ENCODE measurements around the gene C11orf58.

DNA sequence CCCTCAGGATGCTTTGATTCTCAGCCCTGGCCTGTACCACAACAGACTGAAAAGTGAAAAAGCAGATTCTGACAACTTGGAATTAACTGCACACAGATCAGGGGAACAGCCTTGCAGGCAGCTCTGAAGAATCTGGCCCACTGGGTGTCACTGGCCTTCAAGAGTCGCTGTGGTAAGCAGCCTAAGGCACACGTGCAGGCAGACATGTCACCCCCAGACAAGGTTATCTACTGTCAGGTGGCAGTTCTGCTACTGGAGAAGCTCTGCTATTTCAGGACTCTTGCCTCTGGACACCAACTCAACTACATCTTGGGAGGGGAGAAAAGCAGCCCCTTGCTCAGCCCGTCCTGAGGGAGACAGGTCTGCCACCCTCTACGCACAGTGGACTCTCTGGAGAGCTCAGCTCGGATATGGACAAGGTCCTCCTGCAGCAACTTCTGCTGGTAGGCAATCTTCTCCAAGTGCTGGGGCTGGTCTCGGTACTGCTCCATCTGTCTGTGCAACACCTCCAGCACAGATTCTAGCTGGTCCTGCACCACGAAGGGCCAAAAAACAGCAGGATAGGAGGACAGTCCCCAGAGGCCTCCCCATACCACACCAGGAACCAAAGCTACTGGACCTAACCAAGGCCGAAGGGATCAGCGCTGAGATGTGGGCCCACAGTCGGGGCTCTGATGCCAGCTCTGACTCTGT, 63.0 kb downstream of the C11orf58 start:
- TF ChIP-seq, protein P1, sequence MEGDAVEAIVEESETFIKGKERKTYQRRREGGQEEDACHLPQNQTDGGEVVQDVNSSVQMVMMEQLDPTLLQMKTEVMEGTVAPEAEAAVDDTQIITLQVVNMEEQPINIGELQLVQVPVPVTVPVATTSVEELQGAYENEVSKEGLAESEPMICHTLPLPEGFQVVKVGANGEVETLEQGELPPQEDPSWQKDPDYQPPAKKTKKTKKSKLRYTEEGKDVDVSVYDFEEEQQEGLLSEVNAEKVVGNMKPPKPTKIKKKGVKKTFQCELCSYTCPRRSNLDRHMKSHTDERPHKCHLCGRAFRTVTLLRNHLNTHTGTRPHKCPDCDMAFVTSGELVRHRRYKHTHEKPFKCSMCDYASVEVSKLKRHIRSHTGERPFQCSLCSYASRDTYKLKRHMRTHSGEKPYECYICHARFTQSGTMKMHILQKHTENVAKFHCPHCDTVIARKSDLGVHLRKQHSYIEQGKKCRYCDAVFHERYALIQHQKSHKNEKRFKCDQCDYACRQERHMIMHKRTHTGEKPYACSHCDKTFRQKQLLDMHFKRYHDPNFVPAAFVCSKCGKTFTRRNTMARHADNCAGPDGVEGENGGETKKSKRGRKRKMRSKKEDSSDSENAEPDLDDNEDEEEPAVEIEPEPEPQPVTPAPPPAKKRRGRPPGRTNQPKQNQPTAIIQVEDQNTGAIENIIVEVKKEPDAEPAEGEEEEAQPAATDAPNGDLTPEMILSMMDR (IDR thresholded peaks at IDR 0.05; ENCODE audit: poor library complexity, severe bottlenecking): no peak
- TF ChIP-seq TAF1 (IDR thresholded peaks at IDR 0.05; ENCODE audit: low read depth): no peak
- TF ChIP-seq EZH2 (IDR thresholded peaks at IDR 0.05; ENCODE audit: borderline replicate concordance, insufficient read depth, low read length, poor library complexity, severe bottlenecking): no peak
- TF ChIP-seq, protein P2, sequence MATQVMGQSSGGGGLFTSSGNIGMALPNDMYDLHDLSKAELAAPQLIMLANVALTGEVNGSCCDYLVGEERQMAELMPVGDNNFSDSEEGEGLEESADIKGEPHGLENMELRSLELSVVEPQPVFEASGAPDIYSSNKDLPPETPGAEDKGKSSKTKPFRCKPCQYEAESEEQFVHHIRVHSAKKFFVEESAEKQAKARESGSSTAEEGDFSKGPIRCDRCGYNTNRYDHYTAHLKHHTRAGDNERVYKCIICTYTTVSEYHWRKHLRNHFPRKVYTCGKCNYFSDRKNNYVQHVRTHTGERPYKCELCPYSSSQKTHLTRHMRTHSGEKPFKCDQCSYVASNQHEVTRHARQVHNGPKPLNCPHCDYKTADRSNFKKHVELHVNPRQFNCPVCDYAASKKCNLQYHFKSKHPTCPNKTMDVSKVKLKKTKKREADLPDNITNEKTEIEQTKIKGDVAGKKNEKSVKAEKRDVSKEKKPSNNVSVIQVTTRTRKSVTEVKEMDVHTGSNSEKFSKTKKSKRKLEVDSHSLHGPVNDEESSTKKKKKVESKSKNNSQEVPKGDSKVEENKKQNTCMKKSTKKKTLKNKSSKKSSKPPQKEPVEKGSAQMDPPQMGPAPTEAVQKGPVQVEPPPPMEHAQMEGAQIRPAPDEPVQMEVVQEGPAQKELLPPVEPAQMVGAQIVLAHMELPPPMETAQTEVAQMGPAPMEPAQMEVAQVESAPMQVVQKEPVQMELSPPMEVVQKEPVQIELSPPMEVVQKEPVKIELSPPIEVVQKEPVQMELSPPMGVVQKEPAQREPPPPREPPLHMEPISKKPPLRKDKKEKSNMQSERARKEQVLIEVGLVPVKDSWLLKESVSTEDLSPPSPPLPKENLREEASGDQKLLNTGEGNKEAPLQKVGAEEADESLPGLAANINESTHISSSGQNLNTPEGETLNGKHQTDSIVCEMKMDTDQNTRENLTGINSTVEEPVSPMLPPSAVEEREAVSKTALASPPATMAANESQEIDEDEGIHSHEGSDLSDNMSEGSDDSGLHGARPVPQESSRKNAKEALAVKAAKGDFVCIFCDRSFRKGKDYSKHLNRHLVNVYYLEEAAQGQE (IDR thresholded peaks at IDR 0.05; ENCODE audit: borderline replicate concordance): no peak
- TF ChIP-seq EP300 (conservative IDR thresholded peaks at IDR 0.05; ENCODE audit: poor library complexity, severe bottlenecking): no peak
- no peak for TF ChIP-seq SMC3 (conservative IDR thresholded peaks at IDR 0.05; ENCODE audit: poor library complexity)
- no peak for TF ChIP-seq MXI1 (conservative IDR thresholded peaks at IDR 0.05; ENCODE audit: poor library complexity, severe bottlenecking)
- no peak for TF ChIP-seq POLR2AphosphoS5 (IDR thresholded peaks at IDR 0.05)
